C1 segment of cervical spinal cord (tissue), 14 donors: ENCODE measurements around the gene PPBP.
"Not testable (repeated sequence)": the region's sequence is repeated elsewhere in the genome, so short reads cannot be mapped to it uniquely, and the experiment has no call there.

Experiments
- DNase-seq, 14 donors: peaks; one replicate each; lab custom pipeline; 2025; lab: John Stamatoyannopoulos, UW

The PPBP gene

GRCh38 chr4:73992050-73992449, 4.1 kb upstream of the PPBP start:
- DNase-seq = no peak

GRCh38 chr4:73991742-73992000, 3.7 kb upstream of the PPBP start:
- no peak for DNase-seq

- DNase-seq = no peak
Measured at GRCh38 chr4:73990988-73991741, 3.2 kb upstream of the PPBP start.

GRCh38 chr4:73989928-73990327, 1.9 kb upstream of the PPBP start:
- no peak for DNase-seq

- no peak for DNase-seq
Measured at GRCh38 chr4:73989031-73989430, 1.0 kb upstream of the PPBP start.

- no peak for DNase-seq
Measured at GRCh38 chr4:73985528-73985852, 2.5 kb downstream of the PPBP start.

- no peak for DNase-seq
Measured at GRCh38 chr4:73984736-73985527, 3.1 kb downstream of the PPBP start.

GRCh38 chr4:73981175-73981574, 6.8 kb downstream of the PPBP start:
- not testable (repeated sequence) for DNase-seq

GRCh38 chr4:73979407-73979957, 8.5 kb downstream of the PPBP start:
- DNase-seq = no peak

- no peak for DNase-seq
Measured at GRCh38 chr4:73978886-73979285, 9.1 kb downstream of the PPBP start.

GRCh38 chr4:73976716-73977115, 11.3 kb downstream of the PPBP start:
- no peak for DNase-seq

GRCh38 chr4:73976217-73976616, 11.8 kb downstream of the PPBP start:
- DNase-seq = no peak

GRCh38 chr4:73974352-73974751, 13.6 kb downstream of the PPBP start:
- DNase-seq = no peak

GRCh38 chr4:73970945-73971344, 17.0 kb downstream of the PPBP start:
- DNase-seq = no peak

GRCh38 chr4:73970011-73970410, 18.0 kb downstream of the PPBP start:
- no peak for DNase-seq

- DNase-seq = no peak
Measured at GRCh38 chr4:73967866-73968265, 20.1 kb downstream of the PPBP start.

- DNase-seq = no peak
Measured at GRCh38 chr4:73964862-73965611, 23.0 kb downstream of the PPBP start.

GRCh38 chr4:73962724-73963123, 25.3 kb downstream of the PPBP start:
- no peak for DNase-seq

- not testable (repeated sequence) for DNase-seq
Measured at GRCh38 chr4:73959041-73959440, 28.9 kb downstream of the PPBP start.

GRCh38 chr4:73952352-73952751, 35.6 kb downstream of the PPBP start:
- no peak for DNase-seq

GRCh38 chr4:73950376-73950920, 37.5 kb downstream of the PPBP start:
- DNase-seq = not testable (repeated sequence)
